ENCODE data around the gene CTNND2. TPM values are rescaled to one million over a fixed set of nuclear protein-coding genes. Genes with fewer than 3 reads are reported as not detected.
A peak's percentile ranks its signal among the peaks of the same experiment; 100 is the strongest.

The CTNND2 gene
- total RNA-seq, 1 donor from 2014 or later = 6.9 TPM

DNA sequence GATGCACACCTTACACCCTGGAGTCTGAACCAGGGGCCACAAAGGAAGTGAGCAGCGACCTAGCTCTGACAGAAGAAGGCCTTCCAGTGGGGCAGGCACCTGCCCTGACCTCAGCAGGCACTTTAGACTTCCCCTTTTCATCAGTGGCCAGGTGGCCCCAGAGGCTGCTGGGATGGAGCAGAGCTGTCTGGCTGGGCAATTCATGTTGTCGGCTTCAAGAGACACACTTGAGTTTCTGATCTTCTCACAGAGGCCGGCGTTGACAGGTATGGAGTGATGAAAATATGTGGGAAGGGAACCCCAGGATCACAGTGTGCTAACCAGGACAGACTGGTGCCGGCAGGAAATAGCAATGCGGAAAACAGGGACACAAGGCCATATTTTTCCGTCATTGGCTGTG is 375.5 kb downstream of the CTNND2 start:
- DNase-seq (no peak), ATAC-seq (peak; percentile 14)
- no peaks in the 10 kb centered on the region for H3K4me1 ChIP-seq
- H3K27ac ChIP-seq = no peak overlapping the region
- H3K4me3 ChIP-seq = no peak overlapping the region
- TF ChIP-seq, protein P1, sequence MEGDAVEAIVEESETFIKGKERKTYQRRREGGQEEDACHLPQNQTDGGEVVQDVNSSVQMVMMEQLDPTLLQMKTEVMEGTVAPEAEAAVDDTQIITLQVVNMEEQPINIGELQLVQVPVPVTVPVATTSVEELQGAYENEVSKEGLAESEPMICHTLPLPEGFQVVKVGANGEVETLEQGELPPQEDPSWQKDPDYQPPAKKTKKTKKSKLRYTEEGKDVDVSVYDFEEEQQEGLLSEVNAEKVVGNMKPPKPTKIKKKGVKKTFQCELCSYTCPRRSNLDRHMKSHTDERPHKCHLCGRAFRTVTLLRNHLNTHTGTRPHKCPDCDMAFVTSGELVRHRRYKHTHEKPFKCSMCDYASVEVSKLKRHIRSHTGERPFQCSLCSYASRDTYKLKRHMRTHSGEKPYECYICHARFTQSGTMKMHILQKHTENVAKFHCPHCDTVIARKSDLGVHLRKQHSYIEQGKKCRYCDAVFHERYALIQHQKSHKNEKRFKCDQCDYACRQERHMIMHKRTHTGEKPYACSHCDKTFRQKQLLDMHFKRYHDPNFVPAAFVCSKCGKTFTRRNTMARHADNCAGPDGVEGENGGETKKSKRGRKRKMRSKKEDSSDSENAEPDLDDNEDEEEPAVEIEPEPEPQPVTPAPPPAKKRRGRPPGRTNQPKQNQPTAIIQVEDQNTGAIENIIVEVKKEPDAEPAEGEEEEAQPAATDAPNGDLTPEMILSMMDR (IDR thresholded peaks at IDR 0.05) = no peak
- no peaks in the 10 kb centered on the region for H3K27me3 ChIP-seq
- H3K36me3 ChIP-seq = no peaks in the 10 kb centered on the region
- H3K9me3 ChIP-seq = no peaks in the 10 kb centered on the region
- intact Hi-C loops (cut with DNase I) = no loop called here

DNA sequence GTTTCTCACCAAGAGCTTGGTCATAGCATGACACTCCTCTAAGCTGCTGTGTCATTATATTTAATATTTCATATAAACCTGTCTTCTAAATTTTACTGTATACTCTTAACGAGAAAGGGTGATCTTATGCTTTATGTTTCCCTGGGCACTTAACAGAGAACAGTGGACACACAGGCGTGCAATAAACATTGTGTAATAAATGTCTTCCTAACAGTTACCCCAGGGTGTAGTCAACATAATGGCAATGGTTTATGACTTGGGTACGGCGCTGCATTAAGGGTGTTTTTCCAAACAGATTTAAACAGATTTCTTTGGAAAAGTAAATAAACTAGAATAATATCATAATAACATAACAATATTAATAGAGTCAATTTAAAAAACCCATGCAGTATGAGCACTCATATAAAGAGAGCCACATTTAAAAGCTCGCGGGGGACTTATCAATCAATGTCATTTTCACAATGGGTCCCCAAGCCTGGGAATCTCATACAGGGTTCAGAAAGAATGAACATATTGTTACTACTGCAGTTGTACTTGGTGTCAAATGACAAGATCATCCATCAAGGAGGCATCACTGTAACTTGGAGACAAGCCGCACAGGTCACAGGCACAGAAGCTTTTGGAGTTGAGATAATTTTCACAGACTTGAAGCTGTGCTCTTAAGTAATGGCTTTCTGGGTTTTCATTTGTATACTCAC is 376.4 kb downstream of the CTNND2 start:
- intact Hi-C loops (cut with DNase I) = no loop called here
- Histone ChIP-seq H3K4me1 (no peaks in the 10 kb centered on the region), H3K9me3 (no peaks in the 10 kb centered on the region), H3K36me3 (no peaks in the 10 kb centered on the region), H3K4me3 (no peak overlapping the region), H3K27me3 (no peaks in the 10 kb centered on the region), H3K27ac (no peak overlapping the region)
- ATAC-seq (no peak), DNase-seq (no peak)
- TF ChIP-seq, protein P1 (IDR thresholded peaks at IDR 0.05) = no peak

GRCh38 chr5:11525020-11525419 is 379.2 kb downstream of the CTNND2 start:
- intact Hi-C loops (cut with DNase I) = no loop called here
- H3K9me3 ChIP-seq = no peaks in the 10 kb centered on the region
- H3K4me1 ChIP-seq = no peaks in the 10 kb centered on the region
- H3K27me3 ChIP-seq = no peaks in the 10 kb centered on the region
- no peak overlapping the region for H3K4me3 ChIP-seq
- H3K27ac ChIP-seq = no peak overlapping the region
- H3K36me3 ChIP-seq = no peaks in the 10 kb centered on the region
- no peak for ATAC-seq
- no peak for DNase-seq
- TF ChIP-seq, protein P1 (IDR thresholded peaks at IDR 0.05) = no peak

- Histone ChIP-seq H3K4me3 (no peak overlapping the region), H3K36me3 (no peaks in the 10 kb centered on the region), H3K27me3 (no peaks in the 10 kb centered on the region), H3K27ac (no peak overlapping the region), H3K4me1 (no peaks in the 10 kb centered on the region), H3K9me3 (no peaks in the 10 kb centered on the region)
- ATAC-seq (no peak), DNase-seq (no peak)
- intact Hi-C loops (cut with DNase I) = no loop called here
- TF ChIP-seq, protein P1 (IDR thresholded peaks at IDR 0.05) = no peak
These were observed 380.1 kb downstream of the CTNND2 start for GRCh38 chr5:11524188-11524587.

GRCh38 chr5:11522796-11523195 is 381.4 kb downstream of the CTNND2 start:
- no peaks in the 10 kb centered on the region for H3K36me3 ChIP-seq

More at GRCh38 chr5:11522796-11523195, 381.4 kb downstream of the CTNND2 start:
- Histone ChIP-seq H3K27me3 (no peaks in the 10 kb centered on the region), H3K27ac (no peak overlapping the region), H3K4me1 (no peaks in the 10 kb centered on the region), H3K4me3 (no peak overlapping the region), H3K9me3 (no peaks in the 10 kb centered on the region)
- intact Hi-C loops (cut with DNase I) = no loop called here
- no peak for DNase-seq
- TF ChIP-seq, protein P1 (IDR thresholded peaks at IDR 0.05) = no peak
- ATAC-seq = no peak
